K562 (cell line): ENCODE results near the gene CACNA2D2. TPM values are rescaled to one million over a fixed set of nuclear protein-coding genes. Genes with fewer than 3 reads are reported as not detected.

Experiments
- KLF16 ChIP-seq: IDR thresholded peaks from 2 replicates; pipeline ENCODE4 v1.6.1; 2016; ENCODE audit warnings: antibody characterized with exemption
- MTA2 ChIP-seq: fragments of 450-650 bp; IDR thresholded peaks from 2 replicates; pipeline ENCODE4 v1.6.1; 2016; ENCODE audit warnings: low read depth
- MYC ChIP-seq, 2 experiments: fragments of 250-450 bp in 1 of 2; sonication (Bioruptor Pico) in 1 of 2; IDR thresholded peaks; 2 replicates each; pipeline versions ENCODE4 v1.5.1 to v1.6.1; 2012 to 2021; ENCODE audit warnings: low read depth in 2 of 2, borderline replicate concordance in 1 of 2, improper control_type of control experiment in 1 of 2, low read length in 1 of 2, mild to moderate bottlenecking in 1 of 2, moderate library complexity in 1 of 2
- ZNF407 ChIP-seq: fragments of 450-650 bp; IDR thresholded peaks from 2 replicates; pipeline ENCODE4 v1.6.1; 2016; ENCODE audit warnings: low read depth
- polyA plus RNA-seq, 8 experiments: library from polyadenylated mRNA; depleted of rRNA in 4 of 8; stranded (reverse) in 5 of 8; unstranded in 3 of 8; fragments of >200 nt; fragmentation: Nextera tagmentation in 2 of 8; fragmentation: Illumina TruSeq in 1 of 8; extraction: Ambion mirVana in 2 of 8; extraction: Trizol in 1 of 8; gene quantifications; 2 replicates each; pipeline versions ENCODE4 v1.2.1 to v1.2.3, GENCODE V29; 2011 to 2014; ENCODE audit warnings: inconsistent platforms in 1 of 8, missing spikeins in 1 of 8
- total RNA-seq, 7 experiments: library from RNA; depleted of rRNA in 6 of 7; stranded (reverse); fragments of >200 nt in 6 of 7; fragmentation: Illumina TruSeq in 2 of 7; extraction: Trizol in 2 of 7; gene quantifications; 2 replicates each; pipeline versions ENCODE4 v1.2.1 to v1.2.3, GENCODE V29; 2011 to 2021; ENCODE audit warnings: low replicate concordance in 1 of 7

Gene CACNA2D2
- total and polyA plus RNA-seq, 9 of the 15 experiments (the other 6 are each of a cell fraction or from before 2014, with no cell fraction given) = 0.11 to 0.58 (median 0.36) TPM; not detected in 2

- no peak for TF ChIP-seq ZNF407
- TF ChIP-seq KLF16 = no peak
- 0 out of 2 replicates have a peak, but pooled peaks have one; percentile 42 for TF ChIP-seq MYC (IDR thresholded peaks at IDR 0.05; ENCODE audit: low read depth, low read length)
- TF ChIP-seq MYC (CRISPR knock-in tag; IDR thresholded peaks at IDR 0.05; ENCODE audit: borderline replicate concordance, low read depth) = no peak
- no peak for TF ChIP-seq MTA2
- TF ChIP-seq, all 486 proteins: peak for 13
Observed at GRCh38 chr3:50370594-50370993, 132.8 kb downstream of the CACNA2D2 start (continued).
